Measurements from ENCODE around the gene PGAP2.
A peak's percentile ranks its signal among the peaks of the same experiment; 100 is the strongest.

PGAP2 gene

DNA sequence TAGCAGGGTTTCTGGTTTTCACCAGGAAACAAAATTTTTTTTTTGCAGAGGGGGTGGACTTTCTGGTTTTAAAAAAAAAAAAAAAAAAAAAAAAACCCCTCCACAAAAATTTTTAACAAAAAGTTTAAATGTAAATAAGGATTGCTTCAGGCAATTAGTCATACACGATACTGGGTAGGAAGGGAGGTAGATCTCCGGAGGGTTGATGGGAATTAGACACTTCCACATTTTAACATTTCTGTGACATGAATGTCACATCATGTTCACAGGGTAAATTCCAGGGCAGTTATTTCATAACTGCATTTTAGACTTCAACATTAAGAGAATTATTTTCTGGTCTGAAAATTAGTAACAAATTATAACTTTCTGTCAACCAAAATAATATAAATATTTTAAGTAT, 26.9 kb upstream of the PGAP2 start:
- H2AFZ ChIP-seq (ENCODE audit: low read length), result no peak overlapping the region
- peaks cover 39% of the 10 kb centered on the region for H3K4me1 ChIP-seq (ENCODE audit: insufficient read depth, low read length, poor library complexity, severe bottlenecking)
- no peaks in the 10 kb centered on the region for H3K9me3 ChIP-seq (ENCODE audit: insufficient read depth, low read depth, low read length)
- H3F3A ChIP-seq (ENCODE audit: low read depth), result peaks cover 8% of the 10 kb centered on the region; the same call in 1 of the 2 replicates
- peaks cover 55% of the 10 kb centered on the region; the same call in 1 of the 2 replicates for H3K36me3 ChIP-seq (ENCODE audit: insufficient read depth, low read length)
- no peaks in the 10 kb centered on the region for H3K9me2 ChIP-seq (replicated peaks; ENCODE audit: low read depth, low read length)
- no peak overlapping the region for H3K4me2 ChIP-seq (ENCODE audit: low read depth, low read length, poor library complexity, severe bottlenecking)
- no peaks in the 10 kb centered on the region for H3K27me3 ChIP-seq (ENCODE audit: insufficient read depth, low read length, poor library complexity, severe bottlenecking)
- peaks cover 71% of the 10 kb centered on the region for H3K79me2 ChIP-seq (ENCODE audit: insufficient read depth, low read length)
- H3K9ac ChIP-seq (ENCODE audit: low read depth, low read length, poor library complexity, severe bottlenecking), result no peak overlapping the region
- TF ChIP-seq CTCF (conservative IDR thresholded peaks at IDR 0.05; ENCODE audit: low read length), result no peak
- no peak for TF ChIP-seq EZH2phosphoT487 (IDR thresholded peaks at IDR 0.05; ENCODE audit: borderline replicate concordance)
- H4K20me1 ChIP-seq (ENCODE audit: insufficient read depth, low read length, poor library complexity, severe bottlenecking), result peaks cover 37% of the 10 kb centered on the region
- H3K4me3 ChIP-seq (ENCODE audit: low read length, poor library complexity, severe bottlenecking), result no peak overlapping the region

- Histone ChIP-seq H3K4me1 (ENCODE audit: insufficient read depth, low read length, poor library complexity, severe bottlenecking) (peaks cover 51% of the 10 kb centered on the region), H3K4me2 (ENCODE audit: low read depth, low read length, poor library complexity, severe bottlenecking) (peak overlapping the region; percentile 17), H3K79me2 (ENCODE audit: insufficient read depth, low read length) (peaks cover 87% of the 10 kb centered on the region), H4K20me1 (ENCODE audit: insufficient read depth, low read length, poor library complexity, severe bottlenecking) (peaks cover 48% of the 10 kb centered on the region), H3K4me3 (ENCODE audit: low read length, poor library complexity, severe bottlenecking) (no peak overlapping the region), H3F3A (ENCODE audit: low read depth) (peaks cover 8% of the 10 kb centered on the region; the same call in 1 of the 2 replicates), H3K36me3 (ENCODE audit: insufficient read depth, low read length) (peaks cover 41% of the 10 kb centered on the region; the same call in 1 of the 2 replicates), H2AFZ (ENCODE audit: low read length) (no peak overlapping the region), H3K9me3 (ENCODE audit: insufficient read depth, low read depth, low read length) (no peaks in the 10 kb centered on the region), H3K9me2 (replicated peaks; ENCODE audit: low read depth, low read length) (no peaks in the 10 kb centered on the region), H3K9ac (ENCODE audit: low read depth, low read length, poor library complexity, severe bottlenecking) (peak overlapping the region; percentile 24), H3K27me3 (ENCODE audit: insufficient read depth, low read length, poor library complexity, severe bottlenecking) (no peaks in the 10 kb centered on the region)
- TF ChIP-seq CTCF (conservative IDR thresholded peaks at IDR 0.05; ENCODE audit: low read length), result no peak
- no peak for TF ChIP-seq EZH2phosphoT487 (IDR thresholded peaks at IDR 0.05; ENCODE audit: borderline replicate concordance)
These were observed 25.4 kb upstream of the PGAP2 start for GRCh38 chr11:3782963-3783362.

DNA sequence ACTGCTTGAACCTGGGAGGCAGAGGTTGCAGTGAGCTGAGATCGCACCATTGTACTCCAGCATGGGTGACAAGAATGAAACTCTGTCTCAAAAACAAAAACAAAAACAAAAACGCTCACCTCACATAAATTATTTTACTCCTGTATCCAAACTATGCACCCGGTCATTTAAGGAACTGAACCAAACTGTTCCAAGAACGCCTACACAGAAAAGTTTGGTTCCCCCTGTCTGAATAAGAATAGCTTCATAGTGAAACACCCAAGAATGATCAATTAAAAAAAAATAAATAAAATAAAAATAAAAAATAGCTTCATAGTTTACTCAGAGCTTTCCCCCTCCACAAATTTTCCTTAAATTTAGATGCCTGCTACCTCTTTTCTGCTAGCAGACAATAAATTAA, 24.7 kb upstream of the PGAP2 start:
- H2AFZ ChIP-seq (ENCODE audit: low read length), result no peak overlapping the region
- TF ChIP-seq CTCF (conservative IDR thresholded peaks at IDR 0.05; ENCODE audit: low read length) (no peak), EZH2phosphoT487 (IDR thresholded peaks at IDR 0.05; ENCODE audit: borderline replicate concordance) (no peak)
- peaks cover 50% of the 10 kb centered on the region for H4K20me1 ChIP-seq (ENCODE audit: insufficient read depth, low read length, poor library complexity, severe bottlenecking)

More for the DNA sequence above, 24.7 kb upstream of the PGAP2 start:
- Histone ChIP-seq H3K4me2 (ENCODE audit: low read depth, low read length, poor library complexity, severe bottlenecking) (peak overlapping the region; percentile 50), H3K4me3 (ENCODE audit: low read length, poor library complexity, severe bottlenecking) (no peak overlapping the region), H3K36me3 (ENCODE audit: insufficient read depth, low read length) (peaks cover 34% of the 10 kb centered on the region; the same call in 1 of the 2 replicates), H3K4me1 (ENCODE audit: insufficient read depth, low read length, poor library complexity, severe bottlenecking) (peaks cover 51% of the 10 kb centered on the region), H3K27me3 (ENCODE audit: insufficient read depth, low read length, poor library complexity, severe bottlenecking) (no peaks in the 10 kb centered on the region), H3F3A (ENCODE audit: low read depth) (peaks cover 8% of the 10 kb centered on the region; the same call in 1 of the 2 replicates), H3K9me3 (ENCODE audit: insufficient read depth, low read depth, low read length) (no peaks in the 10 kb centered on the region), H3K9me2 (replicated peaks; ENCODE audit: low read depth, low read length) (no peaks in the 10 kb centered on the region), H3K9ac (ENCODE audit: low read depth, low read length, poor library complexity, severe bottlenecking) (peak overlapping the region; percentile 38), H3K79me2 (ENCODE audit: insufficient read depth, low read length) (peaks cover 88% of the 10 kb centered on the region)
